HepG2 (cell line): Measurements from ENCODE around the gene IZUMO4. TPM values are rescaled to one million over a fixed set of nuclear protein-coding genes. Genes with fewer than 3 reads are reported as not detected.
A peak's percentile ranks its signal among the peaks of the same experiment; 100 is the strongest.

Experiments used
- AGO1 ChIP-seq: fragments of 200-400 bp; formaldehyde crosslinking; IDR thresholded peaks from 2 replicates; pipeline ENCODE4 v1.6.1; 2017; ENCODE audit warnings: mild to moderate bottlenecking, low read depth, low read length, moderate library complexity; ENCODE audit not compliant: poor library complexity, severe bottlenecking
- ARNT ChIP-seq: fragments of 450-650 bp; IDR thresholded peaks from 2 replicates; pipeline ENCODE4 v1.6.1; 2017
- ATF7-NPFF ChIP-seq: sonication (generic); formaldehyde crosslinking; IDR thresholded peaks from 2 replicates; pipeline ENCODE4 v1.8.1; 2023; ENCODE audit warnings: mild to moderate bottlenecking, low read depth, missing genetic modification reagents, moderate library complexity
- BATF2 ChIP-seq: sonication (generic); formaldehyde crosslinking; IDR thresholded peaks from 2 replicates; pipeline ENCODE4 v1.8.0; 2022; ENCODE audit warnings: mild to moderate bottlenecking, missing genetic modification reagents, moderate library complexity
- CREM ChIP-seq, 2 experiments: sonication (generic) in 1 of 2; formaldehyde crosslinking in 1 of 2; IDR thresholded peaks; 2 replicates each; pipeline versions ENCODE4 v1.4.0 to v1.6.1; 2016 to 2020; ENCODE audit warnings: antibody characterized with exemption in 1 of 2, mild to moderate bottlenecking in 1 of 2, missing genetic modification reagents in 1 of 2
- DNMT1 ChIP-seq: sonication (generic); formaldehyde crosslinking; IDR thresholded peaks from 2 replicates; pipeline ENCODE4 v1.5.1; 2020; ENCODE audit warnings: mild to moderate bottlenecking, missing genetic modification reagents
- ELF1 ChIP-seq: sonication (generic); formaldehyde crosslinking; IDR thresholded peaks from 2 replicates; pipeline ENCODE4 v1.4.0; 2020; ENCODE audit warnings: missing genetic modification reagents
- GFI1 ChIP-seq: sonication (generic); formaldehyde crosslinking; IDR thresholded peaks from 2 replicates; pipeline ENCODE4 v1.5.0; 2020; ENCODE audit warnings: missing genetic modification reagents, mild to moderate bottlenecking, borderline replicate concordance
- ISX ChIP-seq: sonication (generic); formaldehyde crosslinking; conservative IDR thresholded peaks from 2 replicates; pipeline ENCODE4 v1.5.0; 2020; ENCODE audit warnings: missing genetic modification reagents
- MAFG ChIP-seq: sonication (generic); formaldehyde crosslinking; IDR thresholded peaks from 2 replicates; pipeline ENCODE4 v1.5.1; 2020; ENCODE audit warnings: mild to moderate bottlenecking, missing genetic modification reagents
- MZF1 ChIP-seq: sonication (generic); formaldehyde crosslinking; IDR thresholded peaks from 2 replicates; pipeline ENCODE4 v1.8.1; 2023; ENCODE audit warnings: mild to moderate bottlenecking, missing genetic modification reagents, borderline replicate concordance
- NFIC ChIP-seq: IDR thresholded peaks from 2 replicates; pipeline ENCODE4 v1.6.1; 2012; ENCODE audit warnings: mild to moderate bottlenecking, low read length, inconsistent platforms
- TBL1XR1 ChIP-seq: fragments of 150-350 bp; IDR thresholded peaks from 2 replicates; pipeline ENCODE4 v1.6.1; 2014; ENCODE audit warnings: borderline replicate concordance, low read length; ENCODE audit not compliant: partially characterized antibody
- ZBTB40 ChIP-seq, 2 experiments: fragments of 450-650 bp in 1 of 2; sonication (generic) in 1 of 2; formaldehyde crosslinking in 1 of 2; IDR thresholded peaks; 2 replicates each; pipeline versions ENCODE4 v1.6.1 to v1.8.0; 2016 to 2022; ENCODE audit warnings: antibody characterized with exemption in 1 of 2, mild to moderate bottlenecking in 1 of 2, missing genetic modification reagents in 1 of 2
- ZNF143 ChIP-seq: sonication (generic); formaldehyde crosslinking; IDR thresholded peaks from 2 replicates; pipeline ENCODE4 v1.4.0; 2020; ENCODE audit warnings: missing genetic modification reagents
- ZNF225 ChIP-seq: sonication (generic); formaldehyde crosslinking; IDR thresholded peaks from 2 replicates; pipeline ENCODE4 v1.4.0; 2020; ENCODE audit warnings: mild to moderate bottlenecking, missing genetic modification reagents
- ZNF296 ChIP-seq: sonication (generic); formaldehyde crosslinking; conservative IDR thresholded peaks from 2 replicates; pipeline ENCODE4 v1.5.0; 2020; ENCODE audit warnings: mild to moderate bottlenecking, missing genetic modification reagents
- ZNF317 ChIP-seq: sonication (generic); formaldehyde crosslinking; IDR thresholded peaks from 2 replicates; pipeline ENCODE4 v1.5.0; 2020; ENCODE audit warnings: mild to moderate bottlenecking, missing genetic modification reagents
- ZNF605 ChIP-seq: sonication (generic); formaldehyde crosslinking; IDR thresholded peaks from 2 replicates; pipeline ENCODE4 v1.8.0; 2022; ENCODE audit warnings: mild to moderate bottlenecking, missing genetic modification reagents
- ZNF713 ChIP-seq: sonication (generic); formaldehyde crosslinking; IDR thresholded peaks from 2 replicates; pipeline ENCODE4 v1.4.0; 2020; ENCODE audit warnings: mild to moderate bottlenecking, missing genetic modification reagents
- ZNF782 ChIP-seq: sonication (generic); formaldehyde crosslinking; IDR thresholded peaks from 2 replicates; pipeline ENCODE4 v1.4.0; 2020; ENCODE audit warnings: missing genetic modification reagents, mild to moderate bottlenecking, borderline replicate concordance
- polyA plus RNA-seq, 8 experiments: library from polyadenylated mRNA; depleted of rRNA in 3 of 8; stranded (reverse) in 7 of 8; unstranded in 1 of 8; fragments of >200 nt; fragmentation: Illumina TruSeq in 4 of 8; extraction: Trizol in 4 of 8; gene quantifications; 2 replicates each; pipeline versions ENCODE4 v1.2.1 to v1.2.3, GENCODE V29; 2011 to 2016; ENCODE audit warnings: low read depth in 4 of 8, missing spikeins in 1 of 8, mixed read lengths in 1 of 8; ENCODE audit not compliant: insufficient read depth in 1 of 8
- total RNA-seq, 5 experiments: library from RNA; depleted of rRNA; stranded (reverse); fragments of >200 nt; fragmentation: Illumina TruSeq; extraction: Trizol; gene quantifications; 2 replicates each; pipeline ENCODE4 v1.2.3, GENCODE V29; 2016; ENCODE audit warnings: low read depth in 1 of 5

The IZUMO4 gene
- total and polyA plus RNA-seq, 2 of the 13 experiments (the other 11 are each of a cell fraction or from before 2014, with no cell fraction given): 0.77 to 3.9 TPM

GRCh38 chr19:2049741-2050348 lies 46.9 kb upstream of the IZUMO4 start (continued):
- TF ChIP-seq ZBTB40 (IDR thresholded peaks at IDR 0.05) (no peak), ZBTB40 (CRISPR knock-in tag; IDR thresholded peaks at IDR 0.05) (no peak; the same call in 1 of the 2 replicates), ZNF143 (CRISPR knock-in tag) (no peak), ZNF782 (CRISPR knock-in tag) (no peak), AGO1 (no peak), ZNF713 (CRISPR knock-in tag) (no peak), ELF1 (CRISPR knock-in tag) (no peak), CREM (IDR thresholded peaks at IDR 0.05) (peak; percentile 26; the same call in 1 of the 2 replicates), CREM (CRISPR knock-in tag; IDR thresholded peaks at IDR 0.05) (no peak), ZNF225 (no peak), GFI1 (no peak), ZNF605 (CRISPR knock-in tag) (no peak), ZNF296 (no peak), ATF7-NPFF (CRISPR knock-in tag) (no peak; the same call in 1 of the 2 replicates), MAFG (CRISPR knock-in tag) (no peak), NFIC (no peak), ARNT (no peak), MZF1 (CRISPR knock-in tag) (no peak), BATF2 (CRISPR knock-in tag) (no peak), DNMT1 (CRISPR knock-in tag) (no peak), ZNF317 (peak; percentile 25; the same call in 1 of the 2 replicates), TBL1XR1 (no peak), ISX (no peak)
